NAMALWA (cell line): ENCODE data around the gene MRAS.
"Not testable (repeated sequence)": the region's sequence is repeated elsewhere in the genome, so short reads cannot be mapped to it uniquely, and the experiment has no call there.

ENCODE experiments used
- DNase-seq: peaks from one replicate; pipeline ENCODE4 v3.0.0-alpha.2; 2015; ENCODE audit warnings: low spot score

The MRAS gene

GRCh38 chr3:138445654-138446053, 97.3 kb downstream of the MRAS start:
- no peak for DNase-seq

GRCh38 chr3:138448631-138449030, 100.3 kb downstream of the MRAS start:
- no peak for DNase-seq

GRCh38 chr3:138449490-138449889, 101.1 kb downstream of the MRAS start:
- DNase-seq: no peak

- no peak for DNase-seq
Measured at GRCh38 chr3:138450181-138450580, 101.8 kb downstream of the MRAS start.

- DNase-seq: no peak
Measured at GRCh38 chr3:138450704-138451424, 102.5 kb downstream of the MRAS start.

GRCh38 chr3:138451595-138452162, 103.3 kb downstream of the MRAS start:
- DNase-seq: no peak

- no peak for DNase-seq
Measured at GRCh38 chr3:138452436-138452835, 104.1 kb downstream of the MRAS start.

GRCh38 chr3:138453940-138454339, 105.6 kb downstream of the MRAS start:
- not testable (repeated sequence) for DNase-seq
